Pancreas (tissue), 10 donors: ENCODE measurements around the gene PPP2R5E. TPM values are rescaled to one million over a fixed set of nuclear protein-coding genes. Genes with fewer than 3 reads are reported as not detected.

Source experiments
- ATAC-seq, 4 donors: fragments of 200-7000 bp; cut with Tn5 transposase; one replicate each; pipeline versions ENCODE4 v1.8.0 to v1.9.1; 2020; ENCODE audit warnings: mild to moderate bottlenecking in 4 of 4, moderate library complexity in 4 of 4
- DNase-seq, 6 donors: peaks; one replicate each; pipeline ENCODE4 v3.0.0-alpha.2; 2020
- FAIRE-seq: peaks from 2 replicates; lab custom pipeline; 2012; peaks lifted over from hg19 to GRCh38; lab: Jason Lieb, UNC
- H3K27ac ChIP-seq, 4 donors: fragments of 200-600 bp; sonication (generic); 1 replicate in 3 of 4; 2 replicates in 1 of 4; pipeline versions ENCODE4 v1.5.0 to v1.8.0; 2020
- H3K27me3 ChIP-seq, 4 donors: fragments of 200-600 bp; one replicate each; pipeline ENCODE4 v1.8.0; 2021
- H3K36me3 ChIP-seq, 3 donors: fragments of 200-600 bp; sonication (generic) in 1 of 3; one replicate each; pipeline versions ENCODE4 v1.5.0 to v1.8.0; 2020 to 2021
- H3K4me1 ChIP-seq, 3 donors: fragments of 200-600 bp; one replicate each; pipeline ENCODE4 v1.8.0; 2021
- H3K4me3 ChIP-seq, 4 donors: fragments of 200-600 bp; sonication (generic) in 2 of 4; one replicate each; pipeline versions ENCODE4 v1.5.0 to v1.8.0; 2020 to 2021
- H3K9me3 ChIP-seq, 4 donors: fragments of 200-600 bp; one replicate each; pipeline ENCODE4 v1.8.0; 2021
- WGBS, 2 donors: extraction: QIAGEN DNeasy Blood & Tissue Kit; methylation state at CpG; one replicate each; pipeline ENCODE4 v1.1.7; 2013; 5-methylcytosine and 5-hydroxymethylcytosine counted together
- intact Hi-C, 3 donors: fragments of 100-400 bp; cut with DNase I; formaldehyde crosslinking; loops; one replicate each; pipeline versions ENCODE4 v1.11.1 to v1.14.2; 2022
- polyA plus RNA-seq, 2 donors: library from polyadenylated mRNA; stranded (reverse); fragments of 200-250 nt; gene quantifications; one replicate each; pipeline ENCODE4 v1.2.3, GENCODE V29; 2013
- total RNA-seq, 6 donors: library from RNA; stranded (reverse); fragmentation: NEBNext Ultra II Directional in 4 of 6; extraction: Animal tissue kit (Norgen Biotek cat#: 25700) in 4 of 6; gene quantifications; one replicate each; pipeline versions ENCODE4 v1.2.1 to v1.2.4, GENCODE V29; 2021 to 2023
- TF ChIP-seq, protein P1 (sequence below), 4 donors: fragments of 200-600 bp; sonication (generic) in 3 of 4; IDR thresholded peaks; one replicate each; pipeline versions ENCODE4 v1.5.0 to v1.8.0; 2021; ENCODE audit warnings: antibody characterized with exemption in 4 of 4
- donor health status: healthy with polysubstance abuse.
- donor health status: DM: no; HTN: no; CAD: no; lungs with moderate emphysema.
- donor health status: DM: no; HTN: no; CAD: no.
- donor health status: control.
- donor health status: control.
- donor health status: Bipolar disorder and iron deficiency.
- donor health status: DM: yes; HTN: yes; CAD: no.
- donor health status: DM: no; HTN: no; CAD: no.
- donor health status: DM: no; HTN: no; CAD: no.
- donor health status: DM: yes; HTN: yes; CAD: no.

Gene PPP2R5E
- total and polyA plus RNA-seq, 8 donors, result 3.6 to 25.6 (median 15.0) TPM

DNA sequence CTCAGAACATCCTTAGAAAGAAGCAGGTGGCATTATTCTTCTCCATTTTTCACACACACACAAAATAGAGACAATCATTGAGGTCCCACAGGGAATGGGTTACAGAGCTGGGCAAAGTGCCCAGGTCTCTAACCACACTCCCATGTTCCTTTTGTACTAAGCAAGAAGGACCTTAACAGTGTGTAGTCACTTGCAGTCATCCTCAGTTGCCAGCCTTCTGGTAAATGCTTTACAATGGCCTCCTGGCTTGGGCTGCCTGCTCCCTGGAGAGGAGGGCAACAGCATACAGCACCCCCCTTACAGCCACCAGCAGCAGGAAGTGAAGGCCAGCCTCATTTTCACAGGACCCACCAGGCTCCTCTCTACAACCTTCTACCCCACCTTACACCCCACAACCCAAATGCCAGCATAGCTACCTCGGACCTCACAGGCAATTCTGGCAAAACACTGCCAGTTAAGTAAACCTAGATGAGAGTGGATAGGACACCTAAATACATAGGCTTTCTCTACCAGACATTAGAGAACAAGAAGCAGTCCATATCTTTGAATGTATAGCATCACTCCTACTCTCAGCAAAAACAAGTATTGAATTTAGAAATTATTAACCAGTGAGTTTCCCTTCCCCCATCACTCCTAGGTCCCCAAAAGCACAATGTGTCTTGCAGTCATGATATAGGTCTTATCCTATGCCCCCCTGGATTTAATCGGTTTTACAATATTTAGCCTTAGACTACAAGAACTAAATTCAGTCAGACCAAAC is 88.1 kb downstream of the PPP2R5E start:
- no peaks in the 10 kb centered on the region for H3K27me3 ChIP-seq
- intact Hi-C loops, result no loop called here
- H3K27ac ChIP-seq, result peak overlapping the region in 1 of 4 donors; percentile 26
- TF ChIP-seq, protein P1, sequence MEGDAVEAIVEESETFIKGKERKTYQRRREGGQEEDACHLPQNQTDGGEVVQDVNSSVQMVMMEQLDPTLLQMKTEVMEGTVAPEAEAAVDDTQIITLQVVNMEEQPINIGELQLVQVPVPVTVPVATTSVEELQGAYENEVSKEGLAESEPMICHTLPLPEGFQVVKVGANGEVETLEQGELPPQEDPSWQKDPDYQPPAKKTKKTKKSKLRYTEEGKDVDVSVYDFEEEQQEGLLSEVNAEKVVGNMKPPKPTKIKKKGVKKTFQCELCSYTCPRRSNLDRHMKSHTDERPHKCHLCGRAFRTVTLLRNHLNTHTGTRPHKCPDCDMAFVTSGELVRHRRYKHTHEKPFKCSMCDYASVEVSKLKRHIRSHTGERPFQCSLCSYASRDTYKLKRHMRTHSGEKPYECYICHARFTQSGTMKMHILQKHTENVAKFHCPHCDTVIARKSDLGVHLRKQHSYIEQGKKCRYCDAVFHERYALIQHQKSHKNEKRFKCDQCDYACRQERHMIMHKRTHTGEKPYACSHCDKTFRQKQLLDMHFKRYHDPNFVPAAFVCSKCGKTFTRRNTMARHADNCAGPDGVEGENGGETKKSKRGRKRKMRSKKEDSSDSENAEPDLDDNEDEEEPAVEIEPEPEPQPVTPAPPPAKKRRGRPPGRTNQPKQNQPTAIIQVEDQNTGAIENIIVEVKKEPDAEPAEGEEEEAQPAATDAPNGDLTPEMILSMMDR (IDR thresholded peaks at IDR 0.05), result no peak
- no peaks in the 10 kb centered on the region for H3K9me3 ChIP-seq
- ATAC-seq (peak in 3 of 4 donors; percentile 48 to 56 (median 52)), FAIRE-seq (no peak), DNase-seq (peak in 1 of 6 donors; percentile 25)
- WGBS, 2 donors, result 61 to 71% methylated on average over 2 of the region's 2 CpGs
- no peak overlapping the region for H3K4me3 ChIP-seq
- no peaks in the 10 kb centered on the region for H3K36me3 ChIP-seq
- H3K4me1 ChIP-seq, result peaks cover 5 to 26% (median 17%) of the 10 kb centered on the region in 3 donors

DNA sequence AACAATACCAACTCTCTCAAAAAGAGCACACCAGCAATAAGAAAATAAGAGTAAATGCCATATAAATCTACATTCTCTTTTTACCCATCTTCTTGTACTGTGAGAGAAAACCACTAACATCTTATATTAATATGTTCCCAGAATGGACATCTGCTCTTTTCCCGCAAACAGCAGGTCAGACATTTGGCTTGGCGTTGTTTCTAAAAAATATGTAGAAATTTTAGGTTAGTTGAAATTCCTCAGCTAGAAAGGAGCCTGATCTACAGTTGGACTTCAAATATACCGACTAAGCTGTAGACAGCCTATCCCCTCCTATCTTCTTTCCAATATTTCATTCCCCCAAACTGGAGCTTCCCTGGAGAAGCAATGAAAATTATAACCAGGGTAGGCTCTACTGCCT is 88.7 kb downstream of the PPP2R5E start:
- intact Hi-C loops, result no loop called here
- H3K4me1 ChIP-seq, result peaks cover 5 to 26% (median 15%) of the 10 kb centered on the region in 3 donors

DNA sequence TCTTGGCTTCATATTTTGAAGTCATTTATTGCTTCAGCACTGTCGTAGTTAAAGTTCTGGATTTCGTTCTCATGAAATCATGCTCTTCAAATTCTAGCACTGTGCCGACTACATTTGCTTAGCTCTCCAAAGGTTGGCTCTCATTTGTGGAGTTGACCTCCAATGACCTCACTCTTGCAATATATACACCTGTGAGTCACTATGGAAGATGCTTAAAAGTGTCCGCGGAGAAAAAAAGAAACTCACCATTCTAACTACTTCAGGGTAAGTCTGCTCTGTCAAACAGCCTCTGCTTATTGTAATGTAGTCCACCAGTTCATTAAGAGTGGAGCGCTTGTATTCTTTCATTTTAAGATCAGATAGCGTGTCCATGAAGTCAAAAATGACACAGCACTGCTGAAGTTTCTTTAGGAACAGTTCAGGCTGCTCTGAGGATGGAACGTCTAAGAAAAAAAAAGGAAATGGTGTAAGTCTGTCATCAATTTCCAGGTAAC is 89.7 kb downstream of the PPP2R5E start:
- no peak overlapping the region for H3K4me3 ChIP-seq
- H3K9me3 ChIP-seq, result no peaks in the 10 kb centered on the region
- ATAC-seq (peak; percentile 51 to 66 (median 59)), DNase-seq (no peak), FAIRE-seq (peak; percentile 32)
- no peaks in the 10 kb centered on the region for H3K36me3 ChIP-seq
- peaks cover 5 to 26% (median 15%) of the 10 kb centered on the region in 3 donors for H3K4me1 ChIP-seq
- WGBS, 2 donors, result 56 to 63% methylated on average over 8 of the region's 8 CpGs
- TF ChIP-seq, protein P1 (IDR thresholded peaks at IDR 0.05), result no peak
- intact Hi-C loops, result no loop called here
- no peak overlapping the region for H3K27ac ChIP-seq
- no peaks in the 10 kb centered on the region for H3K27me3 ChIP-seq

More for the DNA sequence above, 88.7 kb downstream of the PPP2R5E start:
- DNase-seq (no peak), ATAC-seq (peak in 2 of 4 donors; percentile 7 to 10), FAIRE-seq (no peak)
- no peak overlapping the region for H3K4me3 ChIP-seq
- H3K36me3 ChIP-seq, result no peaks in the 10 kb centered on the region
- WGBS, 2 donors, result 61% methylated on average over 3 of the region's 3 CpGs
- no peaks in the 10 kb centered on the region for H3K27me3 ChIP-seq
- no peaks in the 10 kb centered on the region for H3K9me3 ChIP-seq
- TF ChIP-seq, protein P1 (IDR thresholded peaks at IDR 0.05), result no peak
- H3K27ac ChIP-seq, result peak overlapping the region in 1 of 4 donors; percentile 26

- 92 to 96% methylated on average over 3 of the region's 3 CpGs for WGBS, 2 donors
- H3K27ac ChIP-seq, result no peak overlapping the region
- ATAC-seq (no peak), DNase-seq (no peak), FAIRE-seq (no peak)
- H3K9me3 ChIP-seq, result no peaks in the 10 kb centered on the region
- intact Hi-C loops, result no loop called here
- no peaks in the 10 kb centered on the region for H3K27me3 ChIP-seq
- TF ChIP-seq, protein P1 (IDR thresholded peaks at IDR 0.05), result no peak
- H3K36me3 ChIP-seq, result no peaks in the 10 kb centered on the region
- no peak overlapping the region for H3K4me3 ChIP-seq
- peaks cover 3 to 23% (median 9%) of the 10 kb centered on the region in 3 donors for H3K4me1 ChIP-seq
These were observed 90.4 kb downstream of the PPP2R5E start for GRCh38 chr14:63452796-63453195.

GRCh38 chr14:63448841-63449240 is 94.3 kb downstream of the PPP2R5E start:
- H3K36me3 ChIP-seq, result no peaks in the 10 kb centered on the region
- no peak overlapping the region for H3K4me3 ChIP-seq
- FAIRE-seq (no peak), DNase-seq (no peak), ATAC-seq (no peak)
- WGBS, 2 donors, result 93 to 97% methylated on average over 3 of the region's 3 CpGs
- H3K27me3 ChIP-seq, result no peaks in the 10 kb centered on the region
- TF ChIP-seq, protein P1 (IDR thresholded peaks at IDR 0.05), result no peak
- H3K9me3 ChIP-seq, result no peaks in the 10 kb centered on the region
- intact Hi-C loops, result no loop called here
- no peaks in the 10 kb centered on the region for H3K4me1 ChIP-seq
- H3K27ac ChIP-seq, result no peak overlapping the region
